Hindlimb muscle (tissue), 1 donor: ENCODE results near the gene UBE4B. TPM values are rescaled to one million over a fixed set of nuclear protein-coding genes. Genes with fewer than 3 reads are reported as not detected.
"Not testable (repeated sequence)": the region's sequence is repeated elsewhere in the genome, so short reads cannot be mapped to it uniquely, and the experiment has no call there.

Experiments
- DNase-seq: peaks from one replicate; pipeline ENCODE4 v3.0.0-alpha.2; 2013
- polyA plus RNA-seq: library from polyadenylated mRNA; unstranded; fragments of 120-200 nt; gene quantifications from one replicate; pipeline ENCODE4 v1.2.1, GENCODE V29; 2013; ENCODE audit not compliant: insufficient read length

The UBE4B gene
- polyA plus RNA-seq = 48.2 TPM

DNA sequence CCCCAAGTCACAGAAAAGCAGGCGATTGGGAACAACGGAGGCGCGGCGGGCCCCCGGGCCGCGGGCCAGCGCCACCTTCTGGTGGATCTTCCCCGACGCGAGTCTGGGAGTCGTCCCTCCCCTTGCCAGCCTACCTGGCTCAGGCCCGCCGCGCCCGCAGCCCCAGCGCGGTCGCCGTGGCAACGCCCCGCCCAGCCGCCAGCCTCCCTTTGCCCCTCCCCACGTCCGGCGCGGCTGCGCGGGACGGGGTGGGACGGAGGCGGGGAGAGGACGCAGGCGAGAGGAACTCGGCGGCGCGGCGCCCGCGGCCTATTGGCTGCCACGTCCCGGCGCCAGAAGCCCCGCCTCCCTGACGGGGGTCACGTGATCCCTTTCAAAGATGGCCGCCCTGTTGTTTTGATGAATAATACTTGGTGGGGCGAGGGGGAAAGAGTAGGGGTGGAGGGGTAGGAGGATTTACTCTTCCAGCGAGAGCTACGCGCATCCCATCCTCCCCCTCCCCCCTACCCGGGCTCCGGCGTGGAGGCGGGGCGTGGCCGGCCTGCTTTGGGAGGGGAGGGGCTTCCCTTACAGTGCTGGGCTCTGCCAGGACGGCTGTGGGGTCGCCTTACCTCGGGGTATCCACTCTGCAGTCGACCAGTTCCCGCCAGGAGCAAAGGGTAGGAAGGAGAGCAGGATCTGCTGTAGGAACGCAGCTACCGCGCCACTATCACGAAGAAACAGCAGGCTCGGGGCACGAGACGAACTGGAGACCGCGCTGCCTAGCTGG is at the start of gene UBE4B:
TSS of gene UBE4B (plus strand) at position 369 of the 769 bp plus-strand sequence. CDS start 713 bp downstream, outside the sequence.
- peak; percentile 99 for DNase-seq

DNA sequence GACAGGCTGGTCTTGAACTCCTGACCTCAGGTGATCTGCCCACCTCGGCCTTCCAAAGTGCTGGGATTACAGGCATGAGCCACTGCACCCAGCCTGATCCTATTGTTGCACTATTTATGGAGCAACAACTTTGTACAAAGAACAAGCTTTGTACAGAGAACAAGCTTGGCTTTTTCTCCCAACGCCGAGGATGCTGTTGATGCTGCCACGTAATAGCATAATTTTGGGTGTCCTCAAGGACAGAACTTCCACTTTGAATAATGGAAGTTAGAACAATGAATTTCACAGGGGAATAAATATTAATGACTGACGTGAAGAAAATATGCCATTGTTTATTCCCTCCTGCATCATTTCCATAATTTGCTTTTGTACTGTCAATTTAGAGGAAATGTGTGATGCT is 48.5 kb upstream of the UBE4B start:
- no peak for DNase-seq

DNA sequence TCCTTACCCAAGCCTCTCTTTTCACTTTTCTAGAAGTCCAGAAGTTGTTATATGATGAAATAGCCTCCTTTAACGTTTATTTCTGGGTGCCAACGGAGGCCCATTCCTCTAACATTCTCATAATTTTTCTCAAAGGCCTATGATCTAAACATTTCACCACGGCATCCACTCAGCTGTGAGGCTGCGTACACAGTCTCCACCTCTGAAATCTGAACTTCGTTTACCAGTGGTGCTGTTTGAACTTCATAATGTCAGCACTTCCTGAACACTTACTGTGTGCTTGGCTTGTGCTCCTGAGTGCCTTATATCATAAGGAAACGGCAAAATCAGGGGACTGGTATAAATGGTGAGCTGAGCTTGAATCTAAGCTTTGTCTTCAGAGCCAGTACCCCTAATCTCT is 47.8 kb upstream of the UBE4B start:
- DNase-seq = no peak

DNA sequence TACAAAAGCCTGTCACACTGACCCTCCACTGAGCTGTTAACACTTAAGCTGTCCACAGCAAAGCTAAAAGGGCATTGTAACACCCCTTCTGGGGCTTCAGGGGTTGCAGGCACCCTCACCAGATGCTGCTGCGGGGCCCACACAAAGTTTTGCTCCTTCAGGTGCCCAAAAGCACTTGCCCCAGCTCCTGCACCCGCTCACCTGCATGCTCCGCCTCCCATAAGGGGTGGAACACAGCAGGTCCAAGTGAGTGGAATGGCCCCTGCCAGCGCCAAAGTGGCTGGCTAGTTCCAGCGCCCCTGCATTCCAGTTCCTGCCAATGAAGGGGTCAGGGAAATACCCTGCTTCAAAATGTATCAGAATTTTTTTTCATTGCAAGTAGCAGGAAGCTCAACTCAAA is 43.0 kb upstream of the UBE4B start:
- no peak for DNase-seq

DNA sequence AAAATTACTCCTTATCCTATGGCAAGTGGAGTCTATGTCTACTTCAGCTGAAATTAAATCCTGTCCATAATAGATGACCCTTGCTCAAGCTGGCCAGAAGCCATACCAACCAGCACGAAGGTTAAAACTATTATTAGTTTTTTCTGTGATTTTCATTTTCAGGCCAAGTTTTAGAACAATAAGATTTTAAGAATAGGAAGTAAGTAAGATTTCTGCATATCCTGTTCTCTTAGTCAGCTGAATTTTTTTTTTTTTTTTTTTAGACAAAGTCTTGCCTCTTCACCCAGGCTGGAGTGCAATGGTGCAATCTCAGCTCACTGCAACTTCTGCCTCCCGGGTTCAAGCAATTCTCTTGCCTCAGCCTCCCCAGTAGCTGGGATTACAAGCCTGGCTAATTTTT is 41.8 kb upstream of the UBE4B start:
- no peak for DNase-seq

DNA sequence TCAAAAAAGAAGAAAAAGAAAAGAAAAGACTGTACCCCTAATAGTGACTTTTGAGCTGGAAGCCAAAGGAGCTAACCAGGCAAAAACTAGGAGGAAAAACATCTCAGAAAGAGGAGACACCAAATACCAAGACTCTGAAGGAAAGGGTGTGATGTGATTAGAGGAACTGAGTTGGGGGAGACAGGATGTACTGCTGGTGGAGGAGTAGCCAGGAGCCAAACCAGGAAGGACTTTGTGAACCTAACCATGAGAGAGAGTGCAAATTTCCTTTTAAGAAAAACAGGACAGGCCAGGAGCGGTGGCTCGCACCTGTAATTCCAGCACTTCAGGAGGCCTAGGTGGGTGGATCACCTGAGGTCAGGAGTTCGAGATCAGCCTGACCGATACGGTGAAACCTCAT is 39.8 kb upstream of the UBE4B start:
- no peak for DNase-seq

DNA sequence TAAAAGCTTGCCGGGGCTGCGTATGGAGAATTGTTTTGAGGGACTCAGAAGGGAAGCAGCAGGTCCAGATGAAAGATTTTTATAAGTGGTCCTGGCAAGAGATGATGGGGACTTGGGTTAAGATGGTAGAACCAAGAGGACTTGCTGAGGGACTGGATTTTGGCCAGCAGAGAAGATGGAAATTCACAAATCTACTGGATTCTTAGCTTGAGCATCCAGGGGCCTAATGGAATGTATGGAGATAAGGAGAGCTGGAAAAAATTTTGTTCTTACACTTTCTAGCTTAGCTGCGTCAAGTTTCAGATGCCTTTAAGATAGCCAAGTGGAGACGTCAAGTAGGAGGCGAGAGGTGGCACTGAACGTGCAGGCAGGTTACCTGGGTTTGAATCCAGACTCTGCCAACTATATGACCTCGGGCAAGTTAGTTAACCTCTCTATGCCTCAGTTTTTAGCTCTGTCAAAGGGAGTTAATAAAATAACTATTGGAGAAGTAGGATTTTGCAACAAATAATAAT is 39.1 kb upstream of the UBE4B start:
- no peak for DNase-seq

DNA sequence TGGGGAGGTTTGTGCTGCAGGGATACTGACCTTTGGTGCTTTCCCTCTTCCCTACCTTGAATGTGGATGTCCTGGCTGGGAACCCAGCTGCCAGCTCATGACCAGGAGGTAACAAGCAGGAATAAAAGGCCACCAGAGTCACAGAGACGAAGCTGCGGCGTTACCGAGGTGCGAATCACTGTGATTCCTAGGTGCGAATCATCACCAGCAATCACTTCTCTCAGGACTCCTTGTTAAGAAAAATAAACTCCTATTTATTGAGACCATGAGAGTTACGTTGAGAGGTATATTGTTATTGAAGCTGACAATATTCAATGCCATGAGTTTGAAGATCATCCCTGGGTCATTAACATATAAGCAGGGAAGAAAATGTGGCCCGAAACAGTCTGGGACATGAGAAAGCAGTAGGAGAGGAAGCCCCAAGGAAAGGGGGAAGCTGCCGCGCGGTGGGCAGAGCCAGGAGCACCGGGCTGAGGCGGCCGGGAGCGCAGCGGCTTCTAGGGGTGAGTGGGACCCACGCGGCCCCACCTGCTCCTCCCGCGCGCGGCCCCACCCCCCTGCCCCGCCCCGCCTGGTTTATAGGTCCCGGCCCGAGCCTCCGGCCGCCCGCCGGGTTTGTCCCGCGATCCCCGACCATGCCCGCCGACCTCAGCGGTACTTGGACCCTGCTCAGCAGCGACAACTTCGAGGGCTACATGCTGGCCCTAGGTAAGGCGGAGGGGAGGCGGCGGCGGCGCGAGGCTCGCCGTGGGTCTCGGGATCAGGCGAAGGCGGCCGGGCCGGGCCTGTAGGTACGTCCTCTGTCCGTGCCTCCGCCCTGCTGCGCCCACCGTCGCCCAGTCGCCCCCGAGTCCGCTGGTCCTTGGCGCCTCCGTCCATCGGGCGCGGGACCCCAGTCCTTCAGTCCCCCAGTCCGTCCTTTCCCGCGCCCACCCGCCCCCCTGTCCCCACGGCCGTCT is 35.9 kb upstream of the UBE4B start, which contains the start of gene RBP7:
TSS of gene RBP7 (plus strand) at position 605 of the 959 bp plus-strand sequence. CDS start at position 636, 31 bp downstream.
- DNase-seq = peak; percentile 6

DNA sequence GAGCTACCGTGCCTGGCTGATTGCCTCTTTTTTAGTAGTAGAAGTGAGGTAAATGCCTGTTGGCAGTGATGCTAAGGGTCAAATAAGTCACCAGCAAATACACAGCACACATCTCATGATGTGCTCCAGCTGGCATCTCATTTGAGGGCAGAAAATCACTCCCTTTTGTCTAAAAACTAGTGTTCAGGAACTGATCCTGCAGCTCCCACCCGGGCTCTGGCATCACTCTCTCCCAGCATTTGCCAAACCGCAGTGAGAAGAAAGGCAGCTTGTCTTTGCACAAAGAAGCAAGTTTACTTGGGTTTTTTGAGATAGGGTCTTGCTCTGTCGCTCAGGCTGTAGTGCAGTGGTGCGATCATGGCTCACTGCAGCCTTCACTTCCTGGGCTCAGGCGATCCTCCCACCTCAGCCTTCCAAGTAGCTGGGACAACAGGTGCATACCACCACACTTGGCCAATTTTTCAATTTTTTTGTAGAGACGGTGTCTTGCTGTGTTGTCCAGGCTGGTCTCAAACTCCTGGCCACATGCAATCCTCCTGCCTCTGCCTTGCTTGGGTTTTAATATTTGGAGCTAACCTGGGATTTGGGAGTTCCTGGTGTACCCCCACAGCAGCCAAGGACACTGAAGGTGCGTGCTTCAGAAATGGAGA is 31.6 kb upstream of the UBE4B start:
- DNase-seq = no peak

DNA sequence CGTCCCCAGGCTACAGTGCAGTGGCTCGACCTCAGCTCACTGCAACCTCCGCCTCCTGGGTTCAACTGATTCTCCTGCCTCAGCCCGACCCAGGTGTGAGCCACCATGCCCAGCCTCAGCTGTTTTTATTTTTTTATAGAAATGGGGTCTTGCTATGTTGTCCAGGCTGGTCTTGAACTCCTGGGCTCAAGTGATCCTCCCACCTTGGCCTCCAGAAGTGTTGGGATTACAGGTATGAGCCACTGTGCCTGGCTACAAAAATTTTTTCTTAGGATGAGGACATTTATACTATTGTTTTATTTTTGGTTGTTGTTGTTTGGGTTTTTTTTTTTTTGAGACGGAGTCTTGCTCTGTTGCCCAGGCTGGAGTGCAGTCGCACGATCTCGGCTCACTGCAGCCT is 27.5 kb upstream of the UBE4B start:
- DNase-seq = not testable (repeated sequence)

DNA sequence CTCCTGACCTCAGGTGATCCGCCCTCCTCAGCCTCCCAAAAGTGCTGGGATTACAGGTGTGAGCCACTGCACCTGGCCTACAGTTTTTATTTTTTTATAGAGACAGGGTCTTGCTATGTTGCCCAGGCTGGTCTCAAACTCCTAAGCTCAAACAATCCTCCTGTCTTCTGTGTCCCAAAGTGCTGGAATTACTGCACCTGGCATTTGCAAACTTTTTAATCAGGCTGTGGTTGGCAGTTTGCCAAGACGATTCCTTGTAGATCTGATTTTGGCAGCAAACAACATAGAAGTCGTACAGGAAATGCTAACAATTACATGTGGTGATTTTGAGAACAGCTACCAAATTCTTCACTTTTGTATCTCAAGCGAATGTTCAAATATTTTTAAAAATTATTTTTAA is 25.6 kb upstream of the UBE4B start:
- peak; percentile 24 for DNase-seq

DNA sequence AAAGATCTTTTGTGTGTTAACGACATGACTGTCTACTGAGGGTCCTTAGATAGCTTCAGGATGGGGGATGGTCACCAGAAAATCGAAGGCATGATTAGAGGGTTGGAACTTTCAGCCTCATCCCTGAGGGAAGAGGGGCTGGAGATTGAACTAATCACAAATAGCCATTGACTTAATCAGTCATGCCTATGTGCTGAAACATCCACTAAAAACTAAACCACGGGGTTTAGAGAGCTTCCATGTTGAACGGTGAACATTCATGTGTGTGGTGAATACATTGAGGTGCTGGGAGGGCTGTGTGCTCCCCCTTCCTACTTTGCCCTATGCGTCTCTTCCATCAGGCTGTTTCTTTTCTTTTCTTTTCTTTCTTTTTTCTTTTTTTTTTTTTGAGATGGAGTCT is 18.7 kb upstream of the UBE4B start:
- no peak for DNase-seq

DNA sequence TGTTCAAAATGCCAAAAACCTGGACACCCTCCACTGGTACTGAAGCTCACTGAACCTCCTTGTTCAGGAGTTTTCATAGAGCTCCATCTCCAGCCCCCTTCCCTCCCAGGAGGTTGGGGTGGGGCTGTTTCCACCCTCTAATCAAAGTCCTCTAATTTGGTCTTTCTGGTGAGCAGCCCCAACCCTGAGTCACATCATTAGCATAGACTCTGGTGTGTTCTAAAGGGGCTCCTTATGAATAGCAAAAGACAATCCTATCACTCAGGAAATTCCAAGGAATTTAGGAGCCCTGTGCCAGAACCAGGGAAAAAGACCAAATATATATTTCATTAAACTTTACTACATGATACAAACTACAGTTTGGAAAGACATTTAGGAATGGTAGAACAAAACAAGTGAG is 13.2 kb upstream of the UBE4B start:
- DNase-seq = no peak

DNA sequence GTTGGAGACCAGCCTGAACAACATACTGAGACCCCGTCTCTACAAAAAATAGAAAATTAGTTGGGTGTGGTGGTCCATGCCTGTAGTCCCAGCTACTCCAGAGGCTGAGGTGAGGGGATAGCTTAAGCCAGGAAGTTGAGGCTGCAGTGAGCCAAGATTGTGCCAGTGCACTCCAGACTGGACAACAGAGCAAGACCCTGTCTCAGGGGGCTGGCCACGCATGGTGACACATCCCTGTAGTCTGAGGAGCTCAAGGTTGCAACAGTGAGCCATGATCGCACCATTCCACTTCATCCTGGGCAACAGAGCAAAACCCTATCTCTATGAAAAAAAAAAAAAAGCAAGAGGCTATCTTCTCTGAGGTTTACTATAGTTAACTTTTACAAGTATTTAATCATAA is 12.7 kb upstream of the UBE4B start:
- no peak for DNase-seq

DNA sequence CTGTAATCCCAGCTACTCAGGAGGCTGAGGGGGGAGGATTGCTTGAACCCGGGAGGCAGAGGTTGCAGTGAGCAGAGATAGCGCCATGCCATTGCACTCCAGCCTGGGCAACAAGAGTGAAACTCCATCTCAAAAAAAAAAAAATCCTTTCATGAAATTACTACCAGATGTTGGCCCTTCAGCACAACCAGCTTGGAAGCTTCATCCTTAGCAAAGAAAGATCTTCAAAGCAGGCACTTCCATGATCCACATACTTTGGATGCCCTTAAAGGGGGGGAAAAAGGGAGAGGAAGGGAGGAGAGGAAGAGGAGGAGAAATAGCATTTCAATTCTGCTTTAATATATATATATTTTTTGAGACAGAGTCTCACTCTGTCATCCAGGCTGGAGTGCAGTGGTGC is 12.1 kb upstream of the UBE4B start:
- DNase-seq = peak; percentile 1

DNA sequence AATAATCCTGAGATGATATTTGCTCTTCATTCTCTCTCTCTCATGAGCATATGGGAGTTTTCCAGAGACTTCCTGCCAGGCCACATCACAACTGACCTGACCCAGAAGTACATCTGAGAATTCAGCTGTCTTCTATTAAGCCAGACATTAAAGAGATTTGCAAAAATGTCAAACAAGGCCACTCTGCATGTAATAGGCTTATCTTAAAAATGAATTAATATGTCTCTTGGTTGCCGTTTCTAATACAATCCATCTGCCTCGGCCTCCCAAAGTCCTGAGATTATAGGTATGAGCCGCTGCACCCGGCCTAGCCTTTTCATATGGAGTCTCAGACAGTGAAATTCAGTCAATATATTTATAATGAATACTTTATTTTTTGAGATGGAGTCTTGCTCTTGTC is 10.8 kb upstream of the UBE4B start:
- not testable (repeated sequence) for DNase-seq

DNA sequence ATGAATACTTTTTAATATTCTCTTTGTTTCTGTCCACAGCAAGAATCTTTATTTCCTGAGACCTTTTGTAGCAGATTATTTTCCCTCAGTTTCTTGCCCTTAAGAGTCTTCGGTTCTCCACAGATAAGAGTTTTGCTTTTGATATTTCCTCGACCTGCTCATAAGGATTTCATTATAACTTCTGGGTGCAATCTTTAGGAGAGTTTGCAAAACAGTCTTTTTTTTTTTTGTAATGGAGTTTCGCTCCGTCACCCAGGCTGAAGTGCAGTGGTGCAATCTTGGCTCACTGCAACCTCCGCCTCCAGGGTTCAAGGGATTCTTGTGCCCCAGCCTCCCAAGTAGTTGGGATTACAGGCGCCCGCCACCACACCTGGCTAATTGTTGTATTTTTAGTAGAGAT is 10.1 kb upstream of the UBE4B start:
- DNase-seq = no peak

DNA sequence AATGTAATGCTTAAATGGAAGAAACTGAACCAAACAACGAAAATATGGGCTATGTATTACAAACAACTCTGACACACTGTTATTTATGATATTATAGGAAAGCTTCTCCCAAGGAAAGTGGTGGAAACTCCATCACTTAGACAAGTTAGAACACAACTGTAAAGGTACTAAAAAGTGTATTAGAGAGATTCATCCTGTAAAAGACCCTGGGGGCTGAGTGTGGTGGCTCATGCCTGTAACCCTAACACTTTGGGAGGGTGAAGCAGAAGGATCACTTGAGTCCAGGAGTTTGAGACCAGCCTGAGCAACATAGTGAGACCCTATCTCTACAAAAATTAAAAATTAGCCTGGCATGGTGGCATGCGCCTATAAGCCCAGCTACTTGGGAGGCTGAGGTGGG is 7.4 kb upstream of the UBE4B start:
- DNase-seq = no peak

DNA sequence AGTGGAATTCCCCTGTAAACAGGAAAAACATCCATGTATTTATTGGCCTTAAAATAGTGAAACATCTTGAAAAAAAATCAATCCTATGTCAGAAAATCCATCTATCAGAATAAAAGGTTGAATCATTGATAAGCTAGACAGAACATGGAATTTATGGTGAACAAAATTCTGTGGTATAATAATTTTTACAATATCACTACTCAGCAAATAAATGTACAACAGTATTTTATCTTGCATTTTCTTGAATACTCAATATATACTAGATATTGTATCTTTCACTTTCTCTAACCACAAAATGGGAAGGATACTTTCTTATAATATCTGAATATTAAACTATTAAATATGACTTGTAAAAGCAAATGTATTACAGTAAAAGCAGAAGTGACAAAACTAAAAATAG is 5.7 kb upstream of the UBE4B start:
- DNase-seq = no peak

DNA sequence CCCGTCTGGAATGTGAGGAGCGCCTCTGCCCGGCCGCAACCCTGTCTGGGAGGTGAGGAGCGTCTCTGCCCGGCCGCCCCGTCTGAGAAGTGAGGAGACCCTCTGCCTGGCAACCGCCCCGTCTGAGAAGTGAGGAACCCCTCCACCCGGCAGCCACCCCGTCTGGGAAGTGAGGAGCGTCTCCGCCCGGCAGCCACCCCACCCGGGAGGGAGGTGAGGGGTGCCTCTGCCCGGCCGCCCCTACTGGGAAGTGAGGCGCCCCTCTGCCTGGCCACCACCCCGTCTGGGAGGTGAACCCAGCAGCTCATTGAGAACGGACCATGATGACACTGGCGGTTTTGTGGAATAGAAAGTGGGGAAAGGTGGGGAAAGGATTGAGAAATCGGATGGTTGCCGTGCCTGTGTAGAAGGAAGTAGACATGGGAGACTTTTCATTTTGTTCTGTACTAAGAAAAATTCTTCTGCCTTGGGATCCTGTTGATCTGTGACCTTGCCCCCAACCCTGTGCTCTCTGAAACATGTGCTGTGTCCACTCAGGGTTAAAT is 3.7 kb upstream of the UBE4B start:
- not testable (repeated sequence) for DNase-seq

DNA sequence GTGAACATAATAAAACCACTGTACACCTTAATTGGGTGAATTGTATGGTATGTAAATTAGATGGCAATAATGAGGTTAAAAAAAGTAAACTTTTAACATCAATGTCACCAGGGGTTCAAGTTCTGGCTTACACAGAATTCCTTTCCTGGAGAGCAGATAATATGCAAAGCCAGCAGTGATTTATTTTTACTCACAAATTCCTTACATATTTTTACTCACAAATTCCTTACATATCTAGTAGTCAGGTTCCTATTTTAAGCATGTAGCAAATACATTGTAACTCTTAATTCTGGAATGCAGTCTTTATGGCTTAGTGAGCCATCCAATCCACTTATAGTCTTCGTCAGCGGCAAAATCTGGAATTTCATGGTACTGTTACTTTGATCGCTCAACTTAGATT is 1.3 kb upstream of the UBE4B start:
- DNase-seq = no peak

DNA sequence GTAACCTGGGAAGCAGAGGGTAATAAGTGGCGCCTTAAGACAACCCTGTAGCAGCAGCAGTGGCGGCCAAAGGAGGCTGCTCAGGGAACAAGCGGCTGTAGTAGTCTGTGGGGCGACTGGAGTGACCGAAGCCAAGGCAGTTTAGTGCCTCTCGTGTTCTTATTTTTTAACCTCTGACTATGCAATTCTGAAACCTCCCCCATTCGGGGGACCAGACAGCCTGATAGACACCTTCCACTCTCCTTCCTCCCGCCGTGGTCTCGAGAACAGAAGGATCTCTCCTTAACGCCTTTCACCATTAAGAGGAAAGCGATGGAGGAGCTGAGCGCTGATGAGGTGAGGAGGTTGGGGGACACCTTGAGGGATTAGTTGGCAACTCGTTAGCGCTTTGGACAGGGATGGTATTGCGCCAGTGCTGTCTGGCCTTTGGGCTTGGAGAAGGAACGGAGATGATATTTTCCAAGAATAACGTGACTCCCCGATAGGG is 644 bp downstream of the UBE4B start:
- peak; percentile 21 for DNase-seq
